ENCODE data around the gene KMT2C.

- TF ChIP-seq POLR2A (IDR thresholded peaks at IDR 0.05), result no peak
- TF ChIP-seq, protein P1, sequence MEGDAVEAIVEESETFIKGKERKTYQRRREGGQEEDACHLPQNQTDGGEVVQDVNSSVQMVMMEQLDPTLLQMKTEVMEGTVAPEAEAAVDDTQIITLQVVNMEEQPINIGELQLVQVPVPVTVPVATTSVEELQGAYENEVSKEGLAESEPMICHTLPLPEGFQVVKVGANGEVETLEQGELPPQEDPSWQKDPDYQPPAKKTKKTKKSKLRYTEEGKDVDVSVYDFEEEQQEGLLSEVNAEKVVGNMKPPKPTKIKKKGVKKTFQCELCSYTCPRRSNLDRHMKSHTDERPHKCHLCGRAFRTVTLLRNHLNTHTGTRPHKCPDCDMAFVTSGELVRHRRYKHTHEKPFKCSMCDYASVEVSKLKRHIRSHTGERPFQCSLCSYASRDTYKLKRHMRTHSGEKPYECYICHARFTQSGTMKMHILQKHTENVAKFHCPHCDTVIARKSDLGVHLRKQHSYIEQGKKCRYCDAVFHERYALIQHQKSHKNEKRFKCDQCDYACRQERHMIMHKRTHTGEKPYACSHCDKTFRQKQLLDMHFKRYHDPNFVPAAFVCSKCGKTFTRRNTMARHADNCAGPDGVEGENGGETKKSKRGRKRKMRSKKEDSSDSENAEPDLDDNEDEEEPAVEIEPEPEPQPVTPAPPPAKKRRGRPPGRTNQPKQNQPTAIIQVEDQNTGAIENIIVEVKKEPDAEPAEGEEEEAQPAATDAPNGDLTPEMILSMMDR (IDR thresholded peaks at IDR 0.05 in 8 of 11, conservative IDR thresholded peaks at IDR 0.05 in 3 of 11), result no peak
These were observed 302.0 kb downstream of the KMT2C start for GRCh38 chr7:152133804-152134203.
